Peyer's patch (tissue), 4 donors: ENCODE results near the gene SKI.

ENCODE experiments used
- POLR2A ChIP-seq, 2 donors: fragments of 450-650 bp; IDR thresholded peaks; one replicate each; pipeline ENCODE4 v1.5.1; 2017; ENCODE audit warnings: antibody characterized with exemption in 2 of 2, mild to moderate bottlenecking in 2 of 2, moderate library complexity in 2 of 2
- TF ChIP-seq, protein P1 (sequence below), 6 experiments: fragments of 450-650 bp in 4 of 6; fragments of 200-600 bp in 2 of 6; sonication (generic) in 1 of 6; IDR thresholded peaks; one replicate each; pipeline ENCODE4 v1.5.1; 2017 to 2019; ENCODE audit warnings: antibody characterized with exemption in 6 of 6, mild to moderate bottlenecking in 3 of 6, moderate library complexity in 1 of 6

GRCh38 chr1:2270260-2271100, 42.4 kb downstream of the SKI start:
- TF ChIP-seq, protein P1, sequence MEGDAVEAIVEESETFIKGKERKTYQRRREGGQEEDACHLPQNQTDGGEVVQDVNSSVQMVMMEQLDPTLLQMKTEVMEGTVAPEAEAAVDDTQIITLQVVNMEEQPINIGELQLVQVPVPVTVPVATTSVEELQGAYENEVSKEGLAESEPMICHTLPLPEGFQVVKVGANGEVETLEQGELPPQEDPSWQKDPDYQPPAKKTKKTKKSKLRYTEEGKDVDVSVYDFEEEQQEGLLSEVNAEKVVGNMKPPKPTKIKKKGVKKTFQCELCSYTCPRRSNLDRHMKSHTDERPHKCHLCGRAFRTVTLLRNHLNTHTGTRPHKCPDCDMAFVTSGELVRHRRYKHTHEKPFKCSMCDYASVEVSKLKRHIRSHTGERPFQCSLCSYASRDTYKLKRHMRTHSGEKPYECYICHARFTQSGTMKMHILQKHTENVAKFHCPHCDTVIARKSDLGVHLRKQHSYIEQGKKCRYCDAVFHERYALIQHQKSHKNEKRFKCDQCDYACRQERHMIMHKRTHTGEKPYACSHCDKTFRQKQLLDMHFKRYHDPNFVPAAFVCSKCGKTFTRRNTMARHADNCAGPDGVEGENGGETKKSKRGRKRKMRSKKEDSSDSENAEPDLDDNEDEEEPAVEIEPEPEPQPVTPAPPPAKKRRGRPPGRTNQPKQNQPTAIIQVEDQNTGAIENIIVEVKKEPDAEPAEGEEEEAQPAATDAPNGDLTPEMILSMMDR (IDR thresholded peaks at IDR 0.05): no peak
- TF ChIP-seq POLR2A (IDR thresholded peaks at IDR 0.05): no peak
